Endothelial cell of umbilical vein (primary cell): ENCODE results near the gene ST6GALNAC3. TPM values are rescaled to one million over a fixed set of nuclear protein-coding genes. Genes with fewer than 3 reads are reported as not detected.

Source experiments
- BruUV-seq: library from RNA; stranded (reverse); fragments of 400-500 nt; replicated peaks from 2 replicates; lab custom pipeline; 2021; lab: Mats Ljungman, UMichigan
- CTCF ChIA-PET: fragments of 300-600, 350-600 bp; sonication (Branson Sonifier 250); formaldehyde crosslinking; loops from one replicate; lab custom pipeline; 2021; ENCODE audit warnings: antibody characterized with exemption, inconsistent platforms; lab: Charles Lee
- POLR2A ChIA-PET: fragments of 300-600, 350-600 bp; sonication (Branson Sonifier 250); formaldehyde crosslinking; loops from one replicate; lab custom pipeline; 2021; ENCODE audit warnings: antibody characterized with exemption, inconsistent platforms; lab: Charles Lee
- DNase-seq: peaks from one replicate; pipeline ENCODE4 v3.0.0-alpha.2; 2011; ENCODE audit warnings: low read depth, low spot score
- FAIRE-seq: peaks from 2 replicates; lab custom pipeline; 2011; peaks lifted over from hg19 to GRCh38; lab: Jason Lieb, UNC
- H2AFZ ChIP-seq: 2 replicates; pipeline ENCODE4 v1.6.0; 2012; ENCODE audit warnings: low read depth, low read length, control low read depth, inconsistent platforms
- H3K27ac ChIP-seq: 2 replicates; pipeline ENCODE4 v1.5.1; 2011; ENCODE audit warnings: low read depth, mild to moderate bottlenecking, control low read depth, low read length, moderate library complexity; ENCODE audit not compliant: insufficient read depth
- H3K27me3 ChIP-seq, 2 experiments: 2 replicates each; pipeline versions ENCODE4 v1.6.0 to v1.6.1; 2011; ENCODE audit warnings: low read length in 2 of 2, mixed read lengths in 1 of 2; ENCODE audit not compliant: control insufficient read depth in 2 of 2, insufficient read depth in 2 of 2
- H3K36me3 ChIP-seq, 2 experiments: 2 replicates in 1 of 2; 3 replicates in 1 of 2; pipeline ENCODE4 v1.5.1; 2011; ENCODE audit warnings: low read length in 2 of 2, mild to moderate bottlenecking in 1 of 2, moderate library complexity in 1 of 2; ENCODE audit not compliant: control insufficient read depth in 2 of 2, insufficient read depth in 2 of 2; ENCODE audit errors: extremely low read depth in 1 of 2
- H3K4me1 ChIP-seq: 3 replicates; pipeline ENCODE4 v1.5.1; 2011; ENCODE audit warnings: mild to moderate bottlenecking, low read length; ENCODE audit not compliant: control insufficient read depth, insufficient read depth; ENCODE audit errors: extremely low read depth
- H3K4me2 ChIP-seq: 2 replicates; pipeline ENCODE4 v1.6.1; 2011; ENCODE audit warnings: low read length, control low read depth, mixed read lengths; ENCODE audit not compliant: insufficient read depth
- H3K4me3 ChIP-seq, 3 experiments: fragments of 200-600 bp in 1 of 3; sonication (generic), shearing (Covaris generic) in 1 of 3; replicated peaks in 1 of 3; 2 replicates each; pipeline ENCODE4 v1.5.1; 2011 to 2016; ENCODE audit warnings: control low read depth in 3 of 3, low read length in 3 of 3, mild to moderate bottlenecking in 2 of 3, inconsistent platforms in 1 of 3, low read depth in 1 of 3, moderate library complexity in 1 of 3; ENCODE audit not compliant: insufficient read depth in 1 of 3
- H3K79me2 ChIP-seq: 2 replicates; pipeline ENCODE4 v1.6.0; 2012; ENCODE audit warnings: low read length, inconsistent platforms; ENCODE audit not compliant: control insufficient read depth, insufficient read depth
- H3K9ac ChIP-seq: replicated peaks from 2 replicates; pipeline ENCODE3; 2011; ENCODE audit warnings: low read length, control low read depth; ENCODE audit not compliant: insufficient read depth; ENCODE audit errors: extremely low read depth
- H3K9me1 ChIP-seq: replicated peaks from 3 replicates; pipeline ENCODE4 v1.6.0; 2011; ENCODE audit warnings: mild to moderate bottlenecking, low read length; ENCODE audit not compliant: control insufficient read depth, insufficient read depth; ENCODE audit errors: extremely low read depth
- H3K9me3 ChIP-seq: replicated peaks from 2 replicates; pipeline ENCODE4 v1.5.1; 2012; ENCODE audit warnings: low read length, inconsistent platforms; ENCODE audit not compliant: control insufficient read depth, insufficient read depth
- H4K20me1 ChIP-seq: replicated peaks from 2 replicates; pipeline ENCODE3; 2011; ENCODE audit warnings: mild to moderate bottlenecking, low read length; ENCODE audit not compliant: control insufficient read depth, insufficient read depth; ENCODE audit errors: extremely low read depth
- CTCF ChIP-seq, 2 donors: IDR thresholded peaks; 1 replicate in 1 of 2; 2 replicates in 1 of 2; pipeline ENCODE4 v1.5.1; 2011; ENCODE audit warnings: low read length in 2 of 2, mild to moderate bottlenecking in 2 of 2, moderate library complexity in 2 of 2, control low read depth in 1 of 2, inconsistent platforms in 1 of 2, low read depth in 1 of 2; ENCODE audit not compliant: insufficient read depth in 1 of 2; ENCODE audit errors: extremely low read depth in 1 of 2
- EZH2 ChIP-seq: IDR thresholded peaks from 2 replicates; pipeline ENCODE4 v1.6.1; 2012; ENCODE audit warnings: borderline replicate concordance, low read depth, mild to moderate bottlenecking, moderate library complexity, low read length, inconsistent platforms; ENCODE audit not compliant: severe bottlenecking
- FOS ChIP-seq: IDR thresholded peaks from 2 replicates; pipeline ENCODE4 v1.6.1; 2011; ENCODE audit warnings: mild to moderate bottlenecking, low read length, moderate library complexity, borderline replicate concordance; ENCODE audit not compliant: insufficient read depth
- GATA2 ChIP-seq: IDR thresholded peaks from 2 replicates; pipeline ENCODE4 v1.7.0; 2011; ENCODE audit warnings: low read depth, mild to moderate bottlenecking, moderate library complexity, mixed read lengths, low read length; ENCODE audit not compliant: insufficient read length, insufficient read depth
- JUN ChIP-seq: IDR thresholded peaks from 2 replicates; pipeline ENCODE4 v1.6.1; 2011; ENCODE audit warnings: borderline replicate concordance, low read depth; ENCODE audit not compliant: insufficient read length, insufficient read depth
- MAX ChIP-seq: IDR thresholded peaks from 2 replicates; pipeline ENCODE4 v1.6.1; 2011; ENCODE audit not compliant: insufficient read depth, insufficient read length
- MYC ChIP-seq: IDR thresholded peaks from one replicate; pipeline ENCODE4 v1.6.1; 2011; ENCODE audit warnings: mild to moderate bottlenecking, low read depth, low read length
- POLR2A ChIP-seq: IDR thresholded peaks from 2 replicates; pipeline ENCODE4 v1.6.1; 2012; ENCODE audit warnings: low read depth, mild to moderate bottlenecking, control low read depth, low read length
- POLR2AphosphoS5 ChIP-seq: IDR thresholded peaks from 2 replicates; pipeline ENCODE4 v1.6.1; 2012; ENCODE audit warnings: low read depth, mild to moderate bottlenecking, control low read depth, low read length, moderate library complexity; ENCODE audit not compliant: insufficient read depth
- dilution Hi-C: fragments of 300-500 bp; cut with MboI; formaldehyde crosslinking; loops from one replicate; pipeline ENCODE4 v1.15.0; 2019; ENCODE audit warnings: low sequenced_read_pairs; ENCODE audit not compliant: extremely low pct_ligation_motif_present
- intact Hi-C: fragments of 100-400 bp; cut with micrococcal nuclease; formaldehyde crosslinking; loops from one replicate; pipeline ENCODE4 v1.10.0; 2022
- polyA plus RNA-seq, 4 experiments: library from polyadenylated mRNA; depleted of rRNA in 3 of 4; stranded (reverse) in 3 of 4; unstranded in 1 of 4; fragments of >200 nt; gene quantifications; 2 replicates each; pipeline versions ENCODE4 v1.2.1 to v1.2.3, GENCODE V29; 2011 to 2012; ENCODE audit warnings: missing spikeins in 1 of 4
- total RNA-seq: library from RNA; stranded (reverse); gene quantifications from 2 replicates; pipeline ENCODE4 v1.2.3, GENCODE V29; 2021

The ST6GALNAC3 gene
- total and polyA plus RNA-seq, 2 donors (not counting 3 experiments of a cell fraction or from before 2014, with no cell fraction given): 7.6 to 48.3 TPM

- H3K9me3 ChIP-seq: no peaks in the 10 kb centered on the region
- no peak for FAIRE-seq
- intact Hi-C loops: no loop called here
- H3K36me3 ChIP-seq: no peaks in the 10 kb centered on the region
- dilution Hi-C loops: no loop called here
- no peak overlapping the region for H3K9ac ChIP-seq
- no peak overlapping the region for H2AFZ ChIP-seq
- no peaks in the 10 kb centered on the region for H3K4me1 ChIP-seq
- H3K27me3 ChIP-seq: no peaks in the 10 kb centered on the region
- ChIA-PET CTCF (no interaction called here), POLR2A (no interaction called here)
- no TSS peak for BruUV-seq
- TF ChIP-seq EZH2: no peak
- no peak for TF ChIP-seq FOS
- no peak for TF ChIP-seq POLR2AphosphoS5
- no peak for TF ChIP-seq JUN
- no peak for TF ChIP-seq GATA2
- TF ChIP-seq CTCF (IDR thresholded peaks at IDR 0.05; ENCODE audit: extremely low read depth in 1 of 2, insufficient read depth in 1 of 2, low read depth in 1 of 2, low read length in 2 of 2): no peak
- TF ChIP-seq MAX: no peak
- no peak for TF ChIP-seq MYC
- TF ChIP-seq POLR2A: no peak
- no peak overlapping the region for H3K4me3 ChIP-seq
- H3K9me1 ChIP-seq: no peaks in the 10 kb centered on the region
- H4K20me1 ChIP-seq: no peaks in the 10 kb centered on the region
- no peak overlapping the region for H3K4me2 ChIP-seq
- DNase-seq: no peak
- no peak overlapping the region for H3K27ac ChIP-seq
- no peaks in the 10 kb centered on the region for H3K79me2 ChIP-seq
Observed at GRCh38 chr1:76562292-76562691, 487.7 kb downstream of the ST6GALNAC3 start.
